ENCODE data around the gene IL32. TPM values are rescaled to one million over a fixed set of nuclear protein-coding genes. Genes with fewer than 3 reads are reported as not detected.

IL32 gene
- total RNA-seq, 4 donors from 2014 or later = 45.4 to 79.0 (median 54.6) TPM

DNA sequence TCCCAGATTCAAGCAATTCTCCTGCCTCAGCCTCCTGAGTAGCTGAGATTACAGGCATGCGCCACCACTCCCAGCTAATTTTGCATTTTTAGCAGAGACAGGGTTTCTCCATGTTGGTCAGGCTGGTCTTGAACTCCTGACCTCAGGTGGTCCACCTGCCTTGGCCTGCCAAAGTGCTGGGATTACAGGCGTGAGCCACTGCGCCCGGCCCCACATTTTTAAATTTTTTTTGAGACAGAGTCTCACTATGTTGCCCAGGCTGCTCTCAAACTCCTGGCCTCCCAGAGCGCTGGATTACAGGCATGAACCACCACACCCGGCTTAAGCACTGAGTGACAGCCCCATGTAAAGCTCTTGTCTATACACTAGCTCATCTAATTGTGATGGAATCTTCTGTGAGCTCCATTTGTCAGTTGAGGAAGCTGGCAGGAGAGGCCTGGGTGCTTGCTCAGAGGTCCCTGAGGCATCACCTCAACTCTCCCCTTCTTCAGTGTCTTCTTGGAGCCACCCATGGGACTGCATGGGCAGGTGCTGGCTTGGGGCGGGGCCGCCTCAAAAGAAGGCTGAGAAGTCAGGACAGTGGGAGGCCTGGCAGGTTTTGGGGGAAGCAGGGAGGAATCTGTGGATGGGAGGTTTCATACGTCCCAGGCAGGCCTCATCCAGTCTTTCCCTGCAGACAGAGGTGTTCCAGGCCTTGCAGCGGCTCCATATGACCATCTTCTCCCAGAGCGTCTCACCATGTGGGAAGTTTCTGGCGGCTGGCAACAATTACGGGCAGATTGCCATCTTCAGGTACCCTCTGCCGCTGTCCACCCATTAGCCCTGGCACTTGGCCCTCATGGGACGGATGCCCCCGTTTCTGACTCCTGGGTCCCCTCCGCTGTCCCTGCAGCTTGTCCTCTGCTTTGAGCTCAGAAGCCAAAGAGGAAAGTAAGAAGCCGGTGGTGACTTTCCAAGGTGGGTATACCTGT, 40.1 kb upstream of the IL32 start:
- DNase-seq (no peak), ATAC-seq (no peak)
- Histone ChIP-seq H3K36me3 (peaks cover 0 to 19% of the 10 kb centered on the region in 2 donors), H3K27me3 (peaks cover 16 to 17% (median 16%) of the 10 kb centered on the region in 3 donors), H3K4me3 (no peak overlapping the region), H3K4me1 (peaks cover 32 to 56% of the 10 kb centered on the region in 2 donors), H3K27ac (no peak overlapping the region), H3K9me3 (no peaks in the 10 kb centered on the region)
- intact Hi-C loops (cut with DNase I; ENCODE audit: low total_unique reads) (no loop called here), in situ Hi-C loops (cut with MboI; ENCODE audit: low sequenced_read_pairs in 4 of 4) (no loop called here)
- TF ChIP-seq, protein P1, sequence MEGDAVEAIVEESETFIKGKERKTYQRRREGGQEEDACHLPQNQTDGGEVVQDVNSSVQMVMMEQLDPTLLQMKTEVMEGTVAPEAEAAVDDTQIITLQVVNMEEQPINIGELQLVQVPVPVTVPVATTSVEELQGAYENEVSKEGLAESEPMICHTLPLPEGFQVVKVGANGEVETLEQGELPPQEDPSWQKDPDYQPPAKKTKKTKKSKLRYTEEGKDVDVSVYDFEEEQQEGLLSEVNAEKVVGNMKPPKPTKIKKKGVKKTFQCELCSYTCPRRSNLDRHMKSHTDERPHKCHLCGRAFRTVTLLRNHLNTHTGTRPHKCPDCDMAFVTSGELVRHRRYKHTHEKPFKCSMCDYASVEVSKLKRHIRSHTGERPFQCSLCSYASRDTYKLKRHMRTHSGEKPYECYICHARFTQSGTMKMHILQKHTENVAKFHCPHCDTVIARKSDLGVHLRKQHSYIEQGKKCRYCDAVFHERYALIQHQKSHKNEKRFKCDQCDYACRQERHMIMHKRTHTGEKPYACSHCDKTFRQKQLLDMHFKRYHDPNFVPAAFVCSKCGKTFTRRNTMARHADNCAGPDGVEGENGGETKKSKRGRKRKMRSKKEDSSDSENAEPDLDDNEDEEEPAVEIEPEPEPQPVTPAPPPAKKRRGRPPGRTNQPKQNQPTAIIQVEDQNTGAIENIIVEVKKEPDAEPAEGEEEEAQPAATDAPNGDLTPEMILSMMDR (IDR thresholded peaks at IDR 0.05 in 4 of 5, conservative IDR thresholded peaks at IDR 0.05 in 1 of 5) = no peak
- no peak for TF ChIP-seq POLR2A (IDR thresholded peaks at IDR 0.05)

DNA sequence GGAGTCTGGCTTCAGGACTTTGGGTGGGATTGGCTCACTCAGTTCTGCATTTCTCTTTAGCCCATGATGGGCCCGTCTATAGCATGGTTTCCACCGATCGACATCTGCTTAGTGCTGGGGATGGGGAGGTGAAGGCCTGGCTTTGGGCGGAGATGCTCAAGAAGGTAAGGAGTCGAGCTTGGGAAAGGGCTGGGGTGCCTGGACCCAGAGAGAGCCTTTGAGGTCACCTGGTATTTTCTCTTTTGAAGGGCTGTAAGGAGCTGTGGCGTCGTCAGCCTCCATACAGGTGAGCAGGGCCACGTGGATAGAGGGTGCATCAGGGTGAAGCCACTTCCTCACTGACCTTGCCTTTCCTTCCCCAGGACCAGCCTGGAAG, 39.4 kb upstream of the IL32 start:
- H3K27ac ChIP-seq = no peak overlapping the region
- H3K27me3 ChIP-seq = peaks cover 22 to 23% (median 23%) of the 10 kb centered on the region in 3 donors
- DNase-seq (no peak), ATAC-seq (no peak)
- peaks cover 32 to 49% of the 10 kb centered on the region in 2 donors for H3K4me1 ChIP-seq
- intact Hi-C loops (cut with DNase I; ENCODE audit: low total_unique reads) (no loop called here), in situ Hi-C loops (cut with MboI; ENCODE audit: low sequenced_read_pairs in 4 of 4) (no loop called here)
- no peak overlapping the region for H3K4me3 ChIP-seq
- peaks cover 0 to 19% of the 10 kb centered on the region in 2 donors for H3K36me3 ChIP-seq
- TF ChIP-seq, protein P1 (IDR thresholded peaks at IDR 0.05 in 4 of 5, conservative IDR thresholded peaks at IDR 0.05 in 1 of 5) = no peak
- no peak for TF ChIP-seq POLR2A (IDR thresholded peaks at IDR 0.05)
- H3K9me3 ChIP-seq = no peaks in the 10 kb centered on the region

DNA sequence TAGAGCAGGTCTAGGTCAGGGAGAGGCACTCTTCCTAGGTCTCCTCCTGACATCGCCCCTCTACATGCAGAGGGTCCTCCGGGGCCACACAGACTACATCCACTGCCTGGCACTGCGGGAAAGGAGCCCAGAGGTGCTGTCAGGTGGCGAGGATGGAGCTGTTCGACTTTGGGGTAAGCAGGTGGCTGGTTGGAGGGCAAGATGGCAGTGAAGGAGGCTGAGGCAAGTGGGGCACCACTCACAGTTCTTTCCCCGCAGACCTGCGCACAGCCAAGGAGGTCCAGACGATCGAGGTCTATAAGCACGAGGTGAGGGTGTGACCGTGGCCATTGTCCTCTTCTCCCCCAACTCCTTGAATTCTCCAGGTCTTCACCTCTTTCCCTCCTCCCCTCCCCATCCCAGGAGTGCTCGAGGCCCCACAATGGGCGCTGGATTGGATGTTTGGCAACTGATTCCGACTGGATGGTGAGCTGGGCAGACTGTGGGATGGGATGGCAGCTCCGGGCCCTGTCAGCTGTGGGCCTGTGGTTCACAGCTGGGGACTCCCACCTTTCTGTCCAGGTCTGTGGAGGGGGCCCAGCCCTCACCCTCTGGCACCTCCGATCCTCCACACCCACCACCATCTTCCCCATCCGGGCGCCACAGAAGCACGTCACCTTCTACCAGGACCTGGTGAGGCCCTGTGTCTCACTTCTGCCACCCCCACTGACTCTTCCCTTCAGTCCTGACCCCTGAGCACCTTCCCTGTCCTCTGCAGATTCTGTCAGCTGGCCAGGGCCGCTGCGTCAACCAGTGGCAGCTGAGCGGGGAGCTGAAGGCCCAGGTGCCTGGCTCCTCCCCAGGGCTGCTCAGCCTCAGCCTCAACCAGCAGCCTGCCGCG, 38.6 kb upstream of the IL32 start:
- Histone ChIP-seq H3K4me3 (no peak overlapping the region), H3K36me3 (peaks cover 0 to 19% of the 10 kb centered on the region in 2 donors), H3K27me3 (peaks cover 28 to 29% (median 28%) of the 10 kb centered on the region in 3 donors), H3K27ac (no peak overlapping the region), H3K4me1 (peaks cover 27 to 41% of the 10 kb centered on the region in 2 donors), H3K9me3 (no peaks in the 10 kb centered on the region)
- TF ChIP-seq POLR2A (IDR thresholded peaks at IDR 0.05) = no peak
- TF ChIP-seq, protein P1 (IDR thresholded peaks at IDR 0.05 in 4 of 5, conservative IDR thresholded peaks at IDR 0.05 in 1 of 5) = no peak
- ATAC-seq = no peak
- intact Hi-C loops (cut with DNase I; ENCODE audit: low total_unique reads) (no loop called here), in situ Hi-C loops (cut with MboI; ENCODE audit: low sequenced_read_pairs in 4 of 4) (no loop called here)
- DNase-seq = no peak

DNA sequence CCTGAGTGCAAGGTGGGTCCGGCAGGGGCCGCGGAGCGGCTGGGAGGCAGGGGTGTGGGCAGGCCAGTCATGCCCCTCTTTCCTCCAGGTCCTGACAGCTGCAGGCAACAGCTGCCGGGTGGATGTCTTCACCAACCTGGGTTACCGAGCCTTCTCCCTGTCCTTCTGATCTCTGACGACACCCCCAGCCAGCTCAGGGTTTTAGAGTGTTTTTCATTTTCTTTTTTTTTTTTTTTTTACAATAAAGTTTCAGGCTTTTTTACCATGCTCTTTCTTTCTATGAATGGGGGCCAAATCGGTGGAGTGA, 38.0 kb upstream of the IL32 start:
- no peak overlapping the region for H3K4me3 ChIP-seq
- no peak for TF ChIP-seq POLR2A (IDR thresholded peaks at IDR 0.05)
- TF ChIP-seq, protein P1 (IDR thresholded peaks at IDR 0.05 in 4 of 5, conservative IDR thresholded peaks at IDR 0.05 in 1 of 5) = no peak
- no peak for ATAC-seq
- intact Hi-C loops (cut with DNase I; ENCODE audit: low total_unique reads) = no loop called here
- peaks cover 28 to 35% (median 32%) of the 10 kb centered on the region in 3 donors for H3K27me3 ChIP-seq
- in situ Hi-C loops (cut with MboI; ENCODE audit: low sequenced_read_pairs in 4 of 4) = no loop called here
- peaks cover 21 to 35% of the 10 kb centered on the region in 2 donors for H3K4me1 ChIP-seq
- no peaks in the 10 kb centered on the region for H3K9me3 ChIP-seq
- H3K36me3 ChIP-seq = peaks cover 0 to 19% of the 10 kb centered on the region in 2 donors
- no peak for DNase-seq
- H3K27ac ChIP-seq = no peak overlapping the region
